ENCODE data around the gene SLC26A4. TPM values are rescaled to one million over a fixed set of nuclear protein-coding genes. Genes with fewer than 3 reads are reported as not detected.

SLC26A4 gene
- total RNA-seq, 1 experiment from 2014 or later, result 0.88 TPM

DNA sequence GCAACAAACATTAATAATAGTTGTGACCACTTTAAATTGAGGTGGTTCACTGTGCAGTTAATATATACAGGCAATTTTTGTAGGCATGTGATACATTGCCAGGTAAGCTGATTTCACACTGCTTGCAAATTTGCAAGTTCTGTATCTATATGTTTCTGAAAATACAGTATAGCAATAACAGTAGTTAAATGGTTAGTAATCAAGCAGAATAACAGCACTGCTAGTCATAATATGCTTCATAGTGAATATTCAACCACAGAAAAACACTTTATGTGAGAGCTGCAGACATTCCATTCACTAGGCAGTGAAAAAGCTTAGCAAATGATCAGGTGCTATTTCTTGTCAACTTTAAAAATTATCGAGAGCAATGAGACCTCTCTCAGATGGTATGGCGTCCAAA is 28.9 kb downstream of the SLC26A4 start:
- no peak for DNase-seq (ENCODE audit: low read depth)
- in situ Hi-C loops (cut with HindIII; ENCODE audit: low pct_unique_long_range_greater_than_20kb, low sequenced_read_pairs), result no loop called here

DNA sequence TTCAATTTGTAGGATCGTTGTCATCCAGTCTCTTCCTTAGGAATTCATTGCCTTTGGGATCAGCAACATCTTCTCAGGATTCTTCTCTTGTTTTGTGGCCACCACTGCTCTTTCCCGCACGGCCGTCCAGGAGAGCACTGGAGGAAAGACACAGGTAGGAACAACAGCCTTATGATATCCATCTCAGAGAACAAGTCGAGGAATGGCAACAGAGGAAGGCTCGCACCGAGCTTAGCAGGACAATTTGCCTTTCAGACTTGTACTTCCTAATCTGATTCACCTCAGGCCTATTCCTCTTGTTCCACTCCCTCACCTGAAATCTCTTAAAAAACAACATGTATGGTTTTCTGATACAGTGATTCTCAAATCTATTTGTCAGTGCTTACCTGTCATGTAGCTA is 29.5 kb downstream of the SLC26A4 start:
- DNase-seq (ENCODE audit: low read depth), result no peak
- in situ Hi-C loops (cut with HindIII; ENCODE audit: low pct_unique_long_range_greater_than_20kb, low sequenced_read_pairs), result no loop called here

DNA sequence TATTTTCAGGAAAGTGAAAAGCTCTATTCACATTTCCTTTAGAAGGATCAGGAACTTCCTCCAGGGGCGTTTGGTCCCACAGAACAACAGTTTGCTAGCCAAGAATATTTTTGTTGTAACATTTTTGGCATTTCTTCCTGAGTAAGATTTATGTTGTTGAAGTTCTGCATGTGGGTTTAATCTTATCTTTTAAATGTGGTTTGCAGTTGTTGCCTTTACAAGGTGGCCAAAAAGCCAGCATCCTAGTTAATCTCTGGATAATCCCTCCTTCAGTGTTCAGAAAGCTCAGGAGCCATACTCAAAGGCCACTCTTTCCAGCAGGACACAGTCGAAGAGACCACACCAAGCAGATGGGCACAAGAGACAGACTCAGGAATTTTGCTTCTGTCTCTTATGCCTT is 30.0 kb downstream of the SLC26A4 start:
- in situ Hi-C loops (cut with HindIII; ENCODE audit: low pct_unique_long_range_greater_than_20kb, low sequenced_read_pairs), result no loop called here
- DNase-seq (ENCODE audit: low read depth), result no peak

DNA sequence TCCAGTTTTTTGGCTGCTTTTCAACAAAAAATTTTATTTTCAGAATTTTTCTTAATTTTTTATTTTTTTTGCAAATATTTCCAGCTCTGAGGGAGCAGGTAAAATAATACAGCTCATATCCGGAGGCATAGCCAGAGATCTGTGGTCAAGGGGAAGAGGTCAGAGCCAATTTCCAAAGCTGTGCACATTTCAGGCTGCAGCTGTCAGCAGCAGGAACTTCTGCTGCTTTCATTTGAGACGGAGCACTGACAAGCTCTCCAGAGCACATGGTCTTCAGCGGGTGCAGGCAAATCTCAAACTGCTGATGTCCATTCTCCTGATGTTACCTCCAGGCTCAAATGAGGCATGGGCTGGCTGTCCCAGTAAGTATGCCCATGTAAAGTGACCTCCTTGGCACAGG is 31.1 kb downstream of the SLC26A4 start:
- in situ Hi-C loops (cut with HindIII; ENCODE audit: low pct_unique_long_range_greater_than_20kb, low sequenced_read_pairs), result no loop called here
- no peak for DNase-seq (ENCODE audit: low read depth)

DNA sequence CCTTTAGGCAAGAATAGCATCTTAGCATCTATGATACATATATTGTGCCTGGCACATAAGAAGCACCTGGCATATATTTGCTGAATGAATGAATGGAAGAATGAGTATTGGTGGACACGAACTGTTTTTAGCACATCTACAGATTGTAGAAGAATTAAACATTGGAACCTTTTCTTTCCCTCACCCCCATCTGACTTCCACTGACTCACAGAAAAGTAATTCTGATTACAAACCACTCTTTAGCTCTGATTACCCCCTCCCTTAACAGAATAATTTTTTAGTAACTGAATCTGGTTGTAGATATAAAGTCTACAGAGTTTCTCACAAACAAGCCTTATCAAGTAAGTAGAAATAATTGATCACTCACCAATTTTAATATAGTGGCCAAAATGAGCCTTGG is 31.9 kb downstream of the SLC26A4 start:
- in situ Hi-C loops (cut with HindIII; ENCODE audit: low pct_unique_long_range_greater_than_20kb, low sequenced_read_pairs), result no loop called here
- DNase-seq (ENCODE audit: low read depth), result no peak

DNA sequence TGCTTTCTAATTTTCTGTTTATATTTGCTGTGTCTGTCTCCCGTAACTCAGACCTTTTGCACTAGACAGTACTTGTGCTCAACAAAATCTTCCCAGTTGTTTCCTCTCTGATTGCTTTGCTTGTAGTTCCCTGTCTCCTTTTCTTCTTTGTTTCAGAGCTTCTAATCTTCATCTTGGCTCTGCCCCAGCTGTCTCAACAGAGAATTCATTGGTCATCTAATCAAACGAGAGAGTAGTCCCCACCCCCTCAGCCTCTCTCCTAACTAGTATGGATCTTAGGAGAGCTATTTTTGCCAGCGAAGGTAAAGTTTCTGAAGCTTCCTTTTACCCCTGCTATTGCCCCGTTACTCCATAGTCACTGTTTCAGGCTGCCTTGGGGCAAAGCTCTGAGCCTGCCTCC is 32.8 kb downstream of the SLC26A4 start:
- no peak for DNase-seq (ENCODE audit: low read depth)
- in situ Hi-C loops (cut with HindIII; ENCODE audit: low pct_unique_long_range_greater_than_20kb, low sequenced_read_pairs), result no loop called here

DNA sequence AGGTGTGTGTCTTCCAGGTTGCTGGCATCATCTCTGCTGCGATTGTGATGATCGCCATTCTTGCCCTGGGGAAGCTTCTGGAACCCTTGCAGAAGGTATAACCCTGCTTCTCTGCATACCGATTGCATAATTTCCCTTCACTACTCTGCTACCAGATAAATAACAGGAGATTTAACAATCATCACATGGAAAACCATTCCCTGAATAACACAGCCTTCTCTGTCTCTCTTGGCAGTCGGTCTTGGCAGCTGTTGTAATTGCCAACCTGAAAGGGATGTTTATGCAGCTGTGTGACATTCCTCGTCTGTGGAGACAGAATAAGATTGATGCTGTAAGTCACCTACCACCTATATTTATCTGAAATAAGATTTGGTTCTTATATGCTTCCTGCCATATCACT is 33.8 kb downstream of the SLC26A4 start:
- no peak for DNase-seq (ENCODE audit: low read depth)
- in situ Hi-C loops (cut with HindIII; ENCODE audit: low pct_unique_long_range_greater_than_20kb, low sequenced_read_pairs), result no loop called here

DNA sequence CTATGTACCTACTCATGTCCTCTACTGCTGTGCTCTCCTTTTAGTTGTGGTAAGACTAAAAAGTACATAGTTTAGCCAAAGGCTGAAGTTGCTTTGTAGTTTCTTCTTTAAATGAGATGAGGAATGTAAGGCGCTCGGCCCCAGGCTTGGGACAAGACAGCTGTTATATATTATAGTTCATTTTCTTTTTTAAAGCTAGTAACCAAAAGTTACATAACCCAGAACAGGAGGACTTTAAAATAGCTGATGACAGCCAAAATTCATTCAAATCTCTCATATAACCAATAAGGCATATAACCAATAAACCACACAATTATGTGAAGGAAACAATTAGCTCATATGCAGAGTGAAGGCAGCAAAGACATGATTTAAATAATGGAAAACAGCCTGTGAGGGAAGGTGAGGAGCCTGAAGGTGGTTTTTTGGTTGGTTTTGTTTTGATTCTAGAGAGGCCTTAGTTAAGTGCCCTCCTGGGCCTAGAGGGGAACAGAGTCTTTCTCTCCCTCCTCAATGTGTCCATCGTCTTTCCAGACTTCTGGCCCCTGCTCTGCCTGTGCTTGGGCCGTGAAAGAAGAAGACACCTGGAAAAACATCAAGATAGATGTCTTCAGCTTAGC is 35.8 kb downstream of the SLC26A4 start:
- DNase-seq (ENCODE audit: low read depth), result no peak
- in situ Hi-C loops (cut with HindIII; ENCODE audit: low pct_unique_long_range_greater_than_20kb, low sequenced_read_pairs), result no loop called here

DNA sequence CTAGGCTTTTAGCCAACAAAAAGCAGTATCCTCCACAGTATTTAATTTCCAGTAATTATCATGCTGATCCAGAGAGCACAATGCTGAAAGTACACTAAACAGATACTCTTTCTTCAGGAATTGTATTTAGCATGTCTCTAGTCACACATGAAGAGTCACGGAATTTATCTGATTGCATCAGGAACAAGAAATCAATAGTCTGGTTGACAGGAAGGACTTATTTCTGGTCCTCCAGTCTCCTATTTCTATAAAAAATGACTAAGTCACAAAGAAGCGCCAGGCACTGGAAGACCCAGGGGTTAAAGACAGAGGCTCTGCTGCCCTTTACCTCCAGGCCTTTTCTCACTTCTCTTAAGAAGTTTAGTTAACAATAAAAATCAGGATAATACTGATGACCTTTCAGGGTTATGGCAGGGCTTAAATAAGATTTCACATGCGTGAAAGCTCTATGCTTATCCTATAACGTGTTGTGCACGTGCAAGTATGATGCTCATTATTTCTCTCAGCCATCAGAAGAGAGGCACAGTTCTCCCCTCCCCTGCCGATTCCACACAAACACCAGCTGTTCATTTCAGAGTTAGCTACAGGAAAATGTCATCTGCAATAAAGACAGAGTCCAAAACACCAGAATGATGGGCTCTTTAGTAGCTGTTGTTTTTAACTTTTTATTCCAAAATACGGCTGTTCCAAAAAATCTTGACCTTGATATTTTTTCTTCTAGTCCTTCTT is 36.9 kb downstream of the SLC26A4 start:
- no peak for DNase-seq (ENCODE audit: low read depth)
- in situ Hi-C loops (cut with HindIII; ENCODE audit: low pct_unique_long_range_greater_than_20kb, low sequenced_read_pairs), result no loop called here

DNA sequence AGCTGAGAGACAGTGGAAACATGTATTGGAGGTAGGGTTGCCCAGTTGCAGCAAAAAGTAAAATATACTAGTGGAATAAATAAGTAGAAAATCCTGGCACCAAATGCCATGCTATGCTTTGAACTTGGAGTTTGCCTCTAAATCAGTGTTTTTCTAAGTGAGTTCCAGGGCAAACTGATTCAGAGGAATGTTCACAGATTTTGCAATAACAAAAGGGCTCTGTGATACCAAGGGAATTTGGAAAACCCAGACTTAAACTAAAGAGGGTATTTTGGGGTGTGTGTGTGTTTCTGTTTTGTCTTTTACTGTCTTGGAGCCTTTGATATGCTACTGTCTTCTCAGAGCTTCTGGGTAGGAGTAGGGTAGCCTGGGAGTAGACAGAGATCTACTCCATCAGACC is 39.9 kb downstream of the SLC26A4 start:
- in situ Hi-C loops (cut with HindIII; ENCODE audit: low pct_unique_long_range_greater_than_20kb, low sequenced_read_pairs), result no loop called here
- no peak for DNase-seq (ENCODE audit: low read depth)

DNA sequence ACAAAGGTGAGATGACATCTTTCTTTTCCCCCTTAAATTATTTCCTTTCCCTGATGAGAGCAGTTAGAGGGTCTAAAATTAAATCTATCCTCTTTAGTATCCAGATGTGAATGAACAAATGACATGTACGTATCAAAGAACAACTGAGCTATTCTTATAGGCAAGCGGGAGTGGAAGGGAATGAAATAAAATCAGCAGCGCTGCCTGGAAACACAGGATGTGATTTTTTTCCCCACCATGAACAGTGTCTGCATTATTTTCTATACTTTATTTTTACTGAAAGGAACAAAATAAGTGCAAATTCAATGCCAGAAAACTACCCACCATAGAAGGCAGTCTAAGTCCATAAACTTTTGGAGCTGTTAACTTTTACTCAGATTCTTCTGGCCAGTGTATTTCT is 40.6 kb downstream of the SLC26A4 start:
- in situ Hi-C loops (cut with HindIII; ENCODE audit: low pct_unique_long_range_greater_than_20kb, low sequenced_read_pairs), result no loop called here
- DNase-seq (ENCODE audit: low read depth), result no peak

DNA sequence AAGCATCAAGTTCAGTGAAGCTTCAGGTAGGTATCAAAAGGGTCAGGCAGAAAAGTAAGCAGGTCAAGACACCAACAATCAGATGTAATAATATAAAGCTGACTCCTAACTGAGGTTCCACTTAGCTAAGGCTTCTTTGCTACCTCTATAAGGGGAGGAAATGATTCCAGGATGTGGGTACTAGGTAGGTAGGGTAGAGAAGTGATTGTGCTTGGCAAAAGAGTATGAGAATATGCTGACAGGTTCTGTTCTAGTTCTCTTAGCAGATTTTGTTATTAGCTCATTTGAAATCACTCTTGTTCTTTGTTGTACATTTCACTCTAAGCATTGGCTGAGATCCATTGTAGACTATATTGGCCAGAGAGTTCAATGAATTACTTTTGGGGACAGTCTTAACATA is 42.6 kb downstream of the SLC26A4 start:
- in situ Hi-C loops (cut with HindIII; ENCODE audit: low pct_unique_long_range_greater_than_20kb, low sequenced_read_pairs), result no loop called here

DNA sequence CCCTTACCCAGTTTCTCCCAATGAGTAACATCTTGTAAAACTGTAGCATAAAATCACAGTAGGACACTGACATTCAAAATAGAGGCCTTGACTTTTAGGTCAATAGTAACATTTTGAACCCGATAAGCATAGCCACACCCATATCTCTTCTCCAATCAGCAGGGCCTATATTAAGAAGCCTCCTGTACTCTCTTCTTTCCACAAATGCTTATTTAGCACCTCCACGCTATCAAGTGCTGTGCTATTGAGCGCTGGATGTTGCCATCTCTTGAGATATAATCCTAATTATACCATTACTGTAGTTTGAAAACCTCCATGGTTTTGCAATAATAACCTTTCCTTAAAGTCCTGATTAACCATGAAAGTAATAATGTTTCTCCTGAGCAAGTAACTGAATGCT is 43.2 kb downstream of the SLC26A4 start:
- in situ Hi-C loops (cut with HindIII; ENCODE audit: low pct_unique_long_range_greater_than_20kb, low sequenced_read_pairs), result no loop called here
- DNase-seq (ENCODE audit: low read depth), result no peak

More for the DNA sequence above, 42.6 kb downstream of the SLC26A4 start:
- DNase-seq (ENCODE audit: low read depth), result no peak

DNA sequence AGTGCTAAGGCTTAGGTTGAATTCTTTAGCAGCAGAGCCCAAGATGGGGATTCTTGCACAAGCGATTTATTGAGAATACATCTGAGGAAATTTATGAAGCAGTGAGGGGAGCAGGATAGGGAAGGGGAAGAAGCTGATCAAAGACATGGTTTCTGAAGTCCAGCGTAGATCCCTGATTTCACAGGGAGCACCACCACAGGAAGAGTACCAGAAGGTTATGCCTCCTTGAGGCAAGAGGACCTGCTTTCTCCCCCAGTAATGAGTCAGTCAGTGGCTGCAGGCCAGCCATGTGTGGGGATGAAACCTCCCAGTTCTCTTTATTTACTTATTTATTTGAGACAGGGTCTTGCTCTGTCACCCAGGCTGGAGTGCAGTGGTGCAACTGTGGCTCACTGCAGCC is 48.3 kb downstream of the SLC26A4 start:
- no peak for DNase-seq (ENCODE audit: low read depth)
- in situ Hi-C loops (cut with HindIII; ENCODE audit: low pct_unique_long_range_greater_than_20kb, low sequenced_read_pairs), result no loop called here

DNA sequence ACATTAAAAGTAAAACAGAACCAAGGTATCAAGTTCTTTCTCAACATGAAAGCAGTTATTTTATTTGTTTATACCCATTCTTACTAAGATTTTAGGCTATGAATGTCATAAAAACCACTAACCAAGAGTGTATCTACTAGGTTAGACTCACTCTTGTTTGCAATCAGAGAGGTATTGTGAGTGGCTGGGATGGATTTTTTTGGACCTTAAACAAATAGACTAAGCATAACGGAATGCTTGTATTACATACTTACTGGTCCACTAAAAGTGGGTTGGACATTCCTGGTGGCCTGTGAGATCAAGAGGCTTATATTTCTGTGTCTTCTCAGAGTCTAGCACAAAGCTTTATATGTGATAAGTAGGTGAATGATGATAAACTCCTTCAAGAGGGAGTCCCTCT is 50.7 kb downstream of the SLC26A4 start:
- DNase-seq (ENCODE audit: low read depth), result no peak
- in situ Hi-C loops (cut with HindIII; ENCODE audit: low pct_unique_long_range_greater_than_20kb, low sequenced_read_pairs), result no loop called here

DNA sequence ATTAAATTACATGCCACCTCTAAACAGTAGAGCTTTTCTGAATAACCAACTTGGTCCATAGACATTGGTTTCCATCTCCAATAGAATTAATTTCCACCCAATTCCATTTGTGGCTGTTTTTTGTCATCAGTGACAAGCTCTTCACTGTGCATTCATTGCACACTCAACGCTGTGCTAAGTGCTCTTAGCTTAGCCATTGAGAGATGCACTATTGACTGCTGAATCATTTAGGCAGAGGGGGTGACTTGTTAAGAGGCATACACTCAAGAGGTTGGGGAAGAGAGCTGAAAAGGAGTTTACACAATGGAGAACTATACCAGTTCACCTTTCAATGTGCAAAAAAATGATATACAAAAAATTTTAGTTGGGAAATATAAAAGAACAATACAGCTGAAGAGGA is 51.4 kb downstream of the SLC26A4 start:
- in situ Hi-C loops (cut with HindIII; ENCODE audit: low pct_unique_long_range_greater_than_20kb, low sequenced_read_pairs), result no loop called here
- no peak for DNase-seq (ENCODE audit: low read depth)

DNA sequence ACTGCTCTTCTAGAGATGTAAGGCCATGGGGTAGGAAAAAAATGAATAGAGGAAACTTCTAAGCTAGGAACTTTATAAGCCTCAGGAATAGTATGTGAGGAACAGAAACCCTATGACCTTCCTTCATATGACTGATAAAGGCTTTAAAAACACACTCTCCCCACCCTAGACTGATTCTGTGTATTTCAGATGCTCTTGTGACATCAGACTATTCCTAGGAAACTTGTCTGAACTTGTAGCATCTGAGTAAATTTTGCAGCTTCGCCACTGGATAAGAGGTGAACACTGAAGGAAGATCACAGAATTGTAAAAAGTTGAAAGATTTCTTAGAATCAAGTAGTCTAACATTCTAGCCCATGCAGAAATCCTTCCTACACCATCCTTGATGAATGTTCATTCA is 52.3 kb downstream of the SLC26A4 start:
- in situ Hi-C loops (cut with HindIII; ENCODE audit: low pct_unique_long_range_greater_than_20kb, low sequenced_read_pairs), result no loop called here
- DNase-seq (ENCODE audit: low read depth), result no peak

DNA sequence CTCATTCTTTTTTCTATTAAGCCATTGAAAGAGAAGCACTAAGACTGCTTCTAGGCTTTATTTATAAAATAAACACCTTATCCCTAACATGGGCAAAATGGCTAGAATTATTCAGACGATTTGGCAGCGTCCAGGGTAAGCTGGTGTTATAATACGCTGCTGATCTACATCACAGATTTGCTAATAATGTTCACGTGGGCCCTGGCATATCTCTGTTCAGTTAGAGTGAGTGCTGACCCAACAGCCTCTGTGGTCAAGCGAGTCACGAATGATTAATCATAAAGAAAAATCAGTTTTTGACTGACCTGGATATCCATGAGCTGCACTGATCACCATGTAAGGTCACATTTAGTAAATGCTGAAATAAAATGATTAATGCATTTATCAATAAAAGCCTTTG is 54.9 kb downstream of the SLC26A4 start:
- in situ Hi-C loops (cut with HindIII; ENCODE audit: low pct_unique_long_range_greater_than_20kb, low sequenced_read_pairs), result no loop called here
- DNase-seq (ENCODE audit: low read depth), result no peak

DNA sequence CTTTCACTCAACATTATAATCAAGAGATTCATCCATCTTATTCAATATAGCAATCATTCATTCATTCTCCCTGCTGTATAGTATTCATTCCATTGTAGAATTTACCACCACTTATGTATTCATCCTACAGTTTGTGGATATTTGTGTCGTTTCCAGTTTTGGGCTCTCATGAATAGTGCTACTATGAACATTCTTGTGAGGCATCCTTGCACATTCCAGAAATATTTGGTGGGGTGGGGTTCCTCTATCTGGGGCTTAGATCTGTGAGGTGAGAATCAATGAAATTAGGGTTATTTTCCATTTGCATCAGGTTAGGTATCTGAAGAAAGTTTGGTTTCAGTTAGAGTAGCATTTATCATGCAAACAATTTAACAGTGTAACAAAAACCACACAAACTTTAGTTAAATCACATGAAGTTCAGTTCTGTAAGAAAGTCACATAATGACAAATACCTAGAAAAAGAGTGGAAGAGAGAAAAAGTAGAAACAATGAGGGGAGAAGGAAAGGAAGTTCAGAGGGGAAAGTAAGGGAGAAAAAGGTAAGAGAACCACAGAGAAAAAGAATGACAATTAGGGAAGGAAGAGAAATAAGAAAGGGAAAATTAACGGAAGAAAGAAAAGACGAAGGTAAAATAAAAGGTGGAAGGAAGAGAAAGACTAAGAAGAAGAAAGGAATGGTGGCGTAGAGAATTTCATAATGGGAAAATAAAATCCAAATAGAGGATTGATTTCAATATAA is 58.0 kb downstream of the SLC26A4 start:
- DNase-seq (ENCODE audit: low read depth), result no peak
- in situ Hi-C loops (cut with HindIII; ENCODE audit: low pct_unique_long_range_greater_than_20kb, low sequenced_read_pairs), result no loop called here

DNA sequence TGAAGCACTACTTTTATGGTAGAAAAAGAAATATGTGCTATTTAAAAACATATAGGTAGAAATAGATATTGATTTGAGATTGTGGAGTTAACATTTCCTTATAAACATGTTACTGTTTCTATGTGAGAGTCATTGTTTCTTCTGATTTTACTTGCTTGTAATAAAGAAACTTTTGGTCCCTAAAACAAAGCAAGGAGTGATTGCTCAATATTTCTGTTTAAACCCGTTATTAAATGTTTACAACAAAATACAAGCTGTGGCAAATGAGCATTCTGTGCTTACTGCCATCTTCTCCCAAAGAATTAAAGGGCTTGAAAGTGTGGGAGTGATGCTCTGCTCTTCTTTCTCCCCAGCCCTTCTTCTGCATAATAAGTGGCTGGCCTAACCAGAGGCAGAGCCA is 60.7 kb downstream of the SLC26A4 start:
- in situ Hi-C loops (cut with HindIII; ENCODE audit: low pct_unique_long_range_greater_than_20kb, low sequenced_read_pairs), result no loop called here
- DNase-seq (ENCODE audit: low read depth), result no peak

Measured in Caki2 (cell line).